ENCODE results near the gene EFCAB8. TPM values are rescaled to one million over a fixed set of nuclear protein-coding genes. Genes with fewer than 3 reads are reported as not detected.

Gene EFCAB8
- total and polyA plus RNA-seq, 4 donors: 0.25 TPM; not detected in 3

- no peak for TF ChIP-seq GABPA (IDR thresholded peaks at IDR 0.05 in 1 of 2, conservative IDR thresholded peaks at IDR 0.05 in 1 of 2)
- TF ChIP-seq SP1 (IDR thresholded peaks at IDR 0.05): no peak
- TF ChIP-seq FOXA2 (IDR thresholded peaks at IDR 0.05): no peak
- TF ChIP-seq FOXA1 (IDR thresholded peaks at IDR 0.05): no peak
- TF ChIP-seq NR2F2 (IDR thresholded peaks at IDR 0.05): no peak
These were observed 75.9 kb downstream of the EFCAB8 start (continued) for GRCh38 chr20:32934580-32934979.

GRCh38 chr20:32941155-32941885 lies 82.6 kb downstream of the EFCAB8 start:
- TF ChIP-seq RXRA (IDR thresholded peaks at IDR 0.05) (no peak), ATF3 (IDR thresholded peaks at IDR 0.05) (no peak), HNF4A (conservative IDR thresholded peaks at IDR 0.05) (no peak), FOXA2 (IDR thresholded peaks at IDR 0.05) (no peak), CTCF (IDR thresholded peaks at IDR 0.05; ENCODE audit: low read depth, low read length, missing input control) (no peak), ZBTB33 (IDR thresholded peaks at IDR 0.05) (no peak), TAF1 (conservative IDR thresholded peaks at IDR 0.05) (no peak), RAD21 (IDR thresholded peaks at IDR 0.05) (no peak), EGR1 (IDR thresholded peaks at IDR 0.05; ENCODE audit: low read depth in 2 of 2) (no peak), HNF4G (IDR thresholded peaks at IDR 0.05) (no peak)
- H3K27me3 ChIP-seq (ENCODE audit: control insufficient read depth in 4 of 4, insufficient read depth in 4 of 4, low read length in 3 of 4): no peaks in the 10 kb centered on the region
- H3K4me1 ChIP-seq (ENCODE audit: control insufficient read depth in 4 of 4, insufficient read depth in 4 of 4, low read length in 3 of 4): no peaks in the 10 kb centered on the region
- H3K36me3 ChIP-seq (ENCODE audit: control insufficient read depth in 4 of 4, insufficient read depth in 3 of 4, low read depth in 1 of 4, low read length in 3 of 4): no peaks in the 10 kb centered on the region
- H3K9me3 ChIP-seq (ENCODE audit: control insufficient read depth in 4 of 4, low read length in 3 of 4): peaks cover 0 to 4% (median 0%) of the 10 kb centered on the region in 4 donors
- no peak for DNase-seq (ENCODE audit: low spot score)
- no peak overlapping the region for H3K27ac ChIP-seq (ENCODE audit: low read depth in 1 of 2, low read length in 2 of 2)
- no peak overlapping the region for H3K9ac ChIP-seq (ENCODE audit: low read depth in 1 of 2, low read length in 2 of 2)
- no peak overlapping the region for H3K4me3 ChIP-seq (ENCODE audit: low read depth in 1 of 3, low read length in 3 of 3)
- WGBS: 86% methylated on average over 4 of the region's 4 CpGs

- Histone ChIP-seq H3K27ac (ENCODE audit: low read depth in 1 of 2, low read length in 2 of 2) (no peak overlapping the region), H3K4me1 (ENCODE audit: control insufficient read depth in 4 of 4, insufficient read depth in 4 of 4, low read length in 3 of 4) (no peaks in the 10 kb centered on the region), H3K4me3 (ENCODE audit: low read depth in 1 of 3, low read length in 3 of 3) (no peak overlapping the region), H3K9me3 (ENCODE audit: control insufficient read depth in 4 of 4, low read length in 3 of 4) (no peaks in the 10 kb centered on the region), H3K36me3 (ENCODE audit: control insufficient read depth in 4 of 4, insufficient read depth in 3 of 4, low read depth in 1 of 4, low read length in 3 of 4) (no peaks in the 10 kb centered on the region), H3K9ac (ENCODE audit: low read depth in 1 of 2, low read length in 2 of 2) (no peak overlapping the region), H3K27me3 (ENCODE audit: control insufficient read depth in 4 of 4, insufficient read depth in 4 of 4, low read length in 3 of 4) (no peaks in the 10 kb centered on the region)
- WGBS: 82% methylated on average over 7 of the region's 7 CpGs
- no peak for DNase-seq (ENCODE audit: low spot score)
- no peak for TF ChIP-seq NR2F2 (IDR thresholded peaks at IDR 0.05)
- TF ChIP-seq RAD21 (IDR thresholded peaks at IDR 0.05): no peak
- no peak for TF ChIP-seq REST (IDR thresholded peaks at IDR 0.05)
- no peak for TF ChIP-seq HNF4A (conservative IDR thresholded peaks at IDR 0.05)
- no peak for TF ChIP-seq SP1 (IDR thresholded peaks at IDR 0.05)
- no peak for TF ChIP-seq GABPA (IDR thresholded peaks at IDR 0.05 in 1 of 2, conservative IDR thresholded peaks at IDR 0.05 in 1 of 2)
- no peak for TF ChIP-seq ATF3 (IDR thresholded peaks at IDR 0.05)
- no peak for TF ChIP-seq ZBTB33 (IDR thresholded peaks at IDR 0.05)
- no peak for TF ChIP-seq RXRA (IDR thresholded peaks at IDR 0.05)
- no peak for TF ChIP-seq EGR1 (IDR thresholded peaks at IDR 0.05; ENCODE audit: low read depth in 2 of 2)
- no peak for TF ChIP-seq TAF1 (conservative IDR thresholded peaks at IDR 0.05)
- TF ChIP-seq HNF4G (IDR thresholded peaks at IDR 0.05): no peak
These were observed 84.8 kb downstream of the EFCAB8 start for GRCh38 chr20:32943490-32944052.

Measured in liver (tissue), 9 donors.